Thyroid gland (tissue), 4 donors: Measurements from ENCODE around the gene KLHDC7B. TPM values are rescaled to one million over a fixed set of nuclear protein-coding genes. Genes with fewer than 3 reads are reported as not detected.

Source experiments
- DNase-seq, 2 donors: peaks; one replicate each; pipeline ENCODE4 v3.0.0-alpha.2; 2019
- H3K27ac ChIP-seq, 3 donors: fragments of 200-600 bp; sonication (generic); 1 replicate in 2 of 3; 2 replicates in 1 of 3; pipeline ENCODE4 v1.5.1; 2016 to 2019; ENCODE audit warnings: mild to moderate bottlenecking in 1 of 3, moderate library complexity in 1 of 3
- H3K27me3 ChIP-seq: fragments of 200-600 bp; sonication (generic); one replicate; pipeline ENCODE4 v1.5.1; 2019
- H3K36me3 ChIP-seq, 2 donors: fragments of 200-600 bp; sonication (generic); one replicate each; pipeline ENCODE4 v1.5.1; 2016 to 2019
- H3K4me1 ChIP-seq, 2 donors: fragments of 200-600 bp; sonication (generic); one replicate each; pipeline ENCODE4 v1.5.1; 2017 to 2019
- H3K4me3 ChIP-seq, 3 donors: fragments of 200-600 bp; sonication (generic); replicated peaks in 1 of 3; 1 replicate in 2 of 3; 2 replicates in 1 of 3; pipeline ENCODE4 v1.5.1; 2016; ENCODE audit warnings: mild to moderate bottlenecking in 1 of 3
- H3K9me3 ChIP-seq: fragments of 200-600 bp; sonication (generic); one replicate; pipeline ENCODE4 v1.5.1; 2017
- CTCF ChIP-seq, 6 experiments: fragments of 200-600 bp in 3 of 6; fragments of 450-650 bp in 3 of 6; sonication (generic) in 3 of 6; IDR thresholded peaks; one replicate each; pipeline ENCODE4 v1.5.1; 2016 to 2019; ENCODE audit warnings: antibody characterized with exemption in 6 of 6, mild to moderate bottlenecking in 2 of 6, inconsistent platforms in 1 of 6, moderate library complexity in 1 of 6
- POLR2A ChIP-seq, 2 donors: fragments of 450-650 bp; IDR thresholded peaks; one replicate each; pipeline ENCODE4 v1.6.1; 2017; ENCODE audit warnings: antibody characterized with exemption in 2 of 2, mild to moderate bottlenecking in 2 of 2, moderate library complexity in 1 of 2
- WGBS, 2 donors: methylation state at CpG; one replicate each; pipeline ENCODE4 v1.1.5; 2017; 5-methylcytosine and 5-hydroxymethylcytosine counted together
- intact Hi-C: fragments of 100-400 bp; cut with DNase I; formaldehyde crosslinking; loops from one replicate; pipeline ENCODE4 v1.15.1; 2023
- total RNA-seq, 4 donors: library from RNA; depleted of rRNA; stranded (reverse); fragments of >200 nt; gene quantifications; one replicate each; pipeline ENCODE4 v1.2.3, GENCODE V29; 2016

Gene KLHDC7B
- total RNA-seq, 4 donors from 2014 or later: 0.27 TPM; not detected in 3

- Histone ChIP-seq H3K27ac (peak within 1 kb of the TSS in 1 of 3 donors; percentile 33), H3K4me1 (peaks cover 13 to 29% of the 10 kb centered on the region in 2 donors), H3K9me3 (no peaks in the 10 kb centered on the region), H3K27me3 (no peaks in the 10 kb centered on the region), H3K4me3 (no peak within 1 kb of the TSS), H3K36me3 (no peaks in the 10 kb centered on the region)
- intact Hi-C loops: no loop called here
- 34 to 51% methylated on average over 21 of the region's 63 CpGs for WGBS, 2 donors
- no peak for DNase-seq
- no peak for TF ChIP-seq POLR2A (IDR thresholded peaks at IDR 0.05)
- no peak for TF ChIP-seq CTCF (IDR thresholded peaks at IDR 0.05)
These were observed 32.5 kb downstream of the KLHDC7B start, which contains the start of gene CPT1B for GRCh38 chr22:50577987-50578775. Gene CPT1B, minus strand, starts transcription at chr22:50578427. Its CDS starts 512 bp downstream, at chr22:50577915.

- Histone ChIP-seq H3K27me3 (no peaks in the 10 kb centered on the region), H3K4me3 (no peak overlapping the region), H3K36me3 (no peaks in the 10 kb centered on the region), H3K27ac (peak overlapping the region in 1 of 3 donors; percentile 33), H3K4me1 (peaks cover 13 to 34% of the 10 kb centered on the region in 2 donors), H3K9me3 (no peaks in the 10 kb centered on the region)
- intact Hi-C loops: no loop called here
- DNase-seq: no peak
- TF ChIP-seq CTCF (IDR thresholded peaks at IDR 0.05) (no peak), POLR2A (IDR thresholded peaks at IDR 0.05) (no peak)
- WGBS, 2 donors: 82 to 87% methylated on average over 5 to 7 of the region's 8 CpGs
These were observed 33.1 kb downstream of the KLHDC7B start for GRCh38 chr22:50578776-50579310.

- Histone ChIP-seq H3K27ac (no peak overlapping the region), H3K4me1 (peaks cover 13 to 35% of the 10 kb centered on the region in 2 donors), H3K27me3 (no peaks in the 10 kb centered on the region), H3K36me3 (no peaks in the 10 kb centered on the region), H3K9me3 (no peaks in the 10 kb centered on the region), H3K4me3 (no peak overlapping the region)
- 96 to 98% methylated on average over 4 of the region's 4 CpGs for WGBS, 2 donors
- intact Hi-C loops: loop anchor here (5.0 kb wide), 1 partner anchor 57 kb away; no protein-coding TSS in a partner anchor
- no peak for TF ChIP-seq POLR2A (IDR thresholded peaks at IDR 0.05)
- TF ChIP-seq CTCF (IDR thresholded peaks at IDR 0.05): no peak
- DNase-seq: no peak
These were observed 34.1 kb downstream of the KLHDC7B start for GRCh38 chr22:50579752-50580151.

- 84 to 93% methylated on average over 18 to 21 of the region's 22 CpGs for WGBS, 2 donors
- Histone ChIP-seq H3K9me3 (no peaks in the 10 kb centered on the region), H3K4me3 (peak overlapping the region in 2 of 3 donors; percentile 80 to 95), H3K27ac (peak overlapping the region in 2 of 3 donors; percentile 95 to 96), H3K27me3 (no peaks in the 10 kb centered on the region), H3K36me3 (no peaks in the 10 kb centered on the region), H3K4me1 (peaks cover 13 to 35% of the 10 kb centered on the region in 2 donors)
- intact Hi-C loops: loop anchor here (5.0 kb wide), 1 partner anchor 59 kb away; no protein-coding TSS in a partner anchor
- no peak for DNase-seq
- TF ChIP-seq POLR2A (IDR thresholded peaks at IDR 0.05) (no peak), CTCF (IDR thresholded peaks at IDR 0.05) (no peak)
These were observed 35.6 kb downstream of the KLHDC7B start for GRCh38 chr22:50581031-50581949.
